Keratinocyte (primary cell): ENCODE results near the gene TMPRSS6. TPM values are rescaled to one million over a fixed set of nuclear protein-coding genes. Genes with fewer than 3 reads are reported as not detected.
A peak's percentile ranks its signal among the peaks of the same experiment; 100 is the strongest.

Experiments used
- DNase-seq: peaks from one replicate; pipeline ENCODE4 v3.0.0-alpha.2; 2011; ENCODE audit warnings: low read depth, missing footprints, low spot score
- FAIRE-seq: peaks from 2 replicates; lab custom pipeline; 2011; peaks lifted over from hg19 to GRCh38; lab: Jason Lieb, UNC
- H2AFZ ChIP-seq: 2 replicates; pipeline ENCODE4 v1.6.0; 2012; ENCODE audit warnings: low read length, control low read depth, inconsistent platforms; ENCODE audit not compliant: control insufficient read depth
- H3K27ac ChIP-seq: 2 replicates; pipeline ENCODE4 v1.5.1; 2011; ENCODE audit warnings: low read length; ENCODE audit not compliant: control insufficient read depth, insufficient read depth
- H3K27me3 ChIP-seq: 3 replicates; pipeline ENCODE4 v1.6.0; 2011; ENCODE audit warnings: low read length; ENCODE audit not compliant: control insufficient read depth, insufficient read depth; ENCODE audit errors: extremely low read depth
- H3K36me3 ChIP-seq, 2 experiments: 2 replicates in 1 of 2; 3 replicates in 1 of 2; pipeline ENCODE4 v1.5.1; 2011; ENCODE audit warnings: low read length in 2 of 2, mild to moderate bottlenecking in 1 of 2; ENCODE audit not compliant: control insufficient read depth in 2 of 2, insufficient read depth in 2 of 2; ENCODE audit errors: extremely low read depth in 1 of 2
- H3K4me1 ChIP-seq: 3 replicates; pipeline ENCODE4 v1.5.1; 2011; ENCODE audit warnings: low read length; ENCODE audit not compliant: control insufficient read depth, insufficient read depth; ENCODE audit errors: extremely low read depth
- H3K4me2 ChIP-seq: 3 replicates; pipeline ENCODE4 v1.6.0; 2011; ENCODE audit warnings: low read depth, low read length; ENCODE audit not compliant: control insufficient read depth, insufficient read depth; ENCODE audit errors: extremely low read depth
- H3K4me3 ChIP-seq, 3 experiments: fragments of 200-600 bp in 1 of 3; sonication (generic) in 1 of 3; 2 replicates in 2 of 3; 3 replicates in 1 of 3; pipeline ENCODE4 v1.5.1; 2011 to 2016; ENCODE audit warnings: low read length in 3 of 3, mild to moderate bottlenecking in 3 of 3, control low read depth in 2 of 3, inconsistent platforms in 1 of 3, low read depth in 1 of 3, mixed read lengths in 1 of 3, mixed run types in 1 of 3, moderate library complexity in 1 of 3; ENCODE audit not compliant: control insufficient read depth in 2 of 3, insufficient read depth in 2 of 3; ENCODE audit errors: extremely low read depth in 1 of 3
- H3K79me2 ChIP-seq: 2 replicates; pipeline ENCODE4 v1.6.0; 2012; ENCODE audit warnings: low read length; ENCODE audit not compliant: control insufficient read depth, insufficient read depth
- H3K9ac ChIP-seq: 3 replicates; pipeline ENCODE4 v1.6.0; 2011; ENCODE audit warnings: low read length; ENCODE audit not compliant: control insufficient read depth, insufficient read depth; ENCODE audit errors: extremely low read depth
- H3K9me1 ChIP-seq: 3 replicates; pipeline ENCODE4 v1.6.0; 2011; ENCODE audit warnings: low read length; ENCODE audit not compliant: control insufficient read depth, insufficient read depth; ENCODE audit errors: extremely low read depth
- H3K9me3 ChIP-seq: 2 replicates; pipeline ENCODE4 v1.5.1; 2012; ENCODE audit warnings: low read depth, low read length; ENCODE audit not compliant: control insufficient read depth
- H4K20me1 ChIP-seq: 3 replicates; pipeline ENCODE4 v1.6.0; 2011; ENCODE audit warnings: low read length; ENCODE audit not compliant: control insufficient read depth, insufficient read depth; ENCODE audit errors: extremely low read depth
- EZH2 ChIP-seq: IDR thresholded peaks from one replicate; pipeline ENCODE4 v1.6.1; 2012; ENCODE audit warnings: inconsistent platforms, mild to moderate bottlenecking, low read length, moderate library complexity
- dilution Hi-C: fragments of 300-500 bp; cut with MboI; formaldehyde crosslinking; loops from one replicate; pipeline ENCODE4 v1.7.0; 2020; ENCODE audit warnings: low sequenced_read_pairs; ENCODE audit not compliant: extremely low pct_ligation_motif_present
- polyA plus RNA-seq, 5 experiments: library from polyadenylated mRNA; depleted of rRNA in 3 of 5; stranded (reverse) in 3 of 5; stranded (forward) in 1 of 5; unstranded in 1 of 5; fragments of >200 nt; gene quantifications; 1 replicate in 1 of 5; 2 replicates in 3 of 5; 3 replicates in 1 of 5; pipeline versions ENCODE4 v1.2.1 to v1.2.3, GENCODE V29; 2011 to 2012; ENCODE audit warnings: missing spikeins in 2 of 5, low read depth in 1 of 5, low replicate concordance in 1 of 5
- TF ChIP-seq, protein P1 (sequence below), 3 experiments: IDR thresholded peaks in 1 of 3; conservative IDR thresholded peaks in 1 of 3; optimal IDR thresholded peaks in 1 of 3; 2 replicates in 2 of 3; 3 replicates in 1 of 3; pipeline versions ENCODE3 to v1.5.1; 2011; ENCODE audit warnings: low read length in 3 of 3, mild to moderate bottlenecking in 3 of 3, moderate library complexity in 2 of 3, control low read depth in 1 of 3, inconsistent platforms in 1 of 3; ENCODE audit not compliant: insufficient read depth in 2 of 3; ENCODE audit errors: extremely low read depth in 1 of 3

TMPRSS6 gene
- polyA plus RNA-seq, 1 donor (not counting 4 experiments of a cell fraction or from before 2014, with no cell fraction given), result not detected

DNA sequence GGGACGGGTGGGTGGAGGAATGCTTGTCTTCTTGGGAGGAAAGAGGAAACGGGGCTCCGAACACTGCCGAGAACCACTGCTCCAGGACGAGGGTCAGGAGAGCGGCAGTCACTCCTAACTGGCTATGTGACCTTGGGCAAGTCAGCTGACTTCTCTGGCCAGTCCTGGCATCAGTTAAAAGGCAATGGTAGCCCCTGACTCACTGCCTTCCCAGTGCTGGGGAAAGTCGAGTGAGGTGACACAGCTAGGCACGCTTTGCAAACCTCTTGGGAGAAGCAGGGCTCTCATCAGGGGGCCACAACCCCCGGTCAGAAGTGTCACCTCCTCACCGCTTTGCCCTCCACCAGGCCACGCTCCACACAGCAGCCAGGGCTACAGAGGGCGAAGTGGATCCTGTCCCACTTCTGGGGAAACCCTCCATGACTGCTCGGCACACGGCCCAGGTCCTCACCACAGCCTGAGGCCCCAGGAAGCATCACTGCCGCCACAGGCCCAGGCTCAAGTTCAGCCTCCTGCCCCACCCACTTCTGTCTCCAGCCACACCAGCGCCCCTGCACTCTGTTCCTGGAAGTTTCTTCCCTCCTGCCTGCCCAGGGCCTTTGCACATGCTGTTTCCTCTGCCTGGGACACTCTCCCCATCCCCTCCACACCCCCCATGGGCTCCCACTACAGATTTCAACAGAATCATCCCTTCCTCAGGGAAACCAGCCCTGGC is 23.9 kb upstream of the TMPRSS6 start:
- Histone ChIP-seq H4K20me1 (no peaks in the 10 kb centered on the region), H3K9ac (no peak overlapping the region), H3K79me2 (no peaks in the 10 kb centered on the region), H3K4me1 (peaks cover 7% of the 10 kb centered on the region), H3K4me2 (no peak overlapping the region), H3K4me3 (no peak overlapping the region), H3K9me1 (no peaks in the 10 kb centered on the region), H3K27ac (no peak overlapping the region), H3K27me3 (no peaks in the 10 kb centered on the region), H3K9me3 (no peaks in the 10 kb centered on the region), H3K36me3 (no peaks in the 10 kb centered on the region), H2AFZ (no peak overlapping the region)
- TF ChIP-seq, protein P1, sequence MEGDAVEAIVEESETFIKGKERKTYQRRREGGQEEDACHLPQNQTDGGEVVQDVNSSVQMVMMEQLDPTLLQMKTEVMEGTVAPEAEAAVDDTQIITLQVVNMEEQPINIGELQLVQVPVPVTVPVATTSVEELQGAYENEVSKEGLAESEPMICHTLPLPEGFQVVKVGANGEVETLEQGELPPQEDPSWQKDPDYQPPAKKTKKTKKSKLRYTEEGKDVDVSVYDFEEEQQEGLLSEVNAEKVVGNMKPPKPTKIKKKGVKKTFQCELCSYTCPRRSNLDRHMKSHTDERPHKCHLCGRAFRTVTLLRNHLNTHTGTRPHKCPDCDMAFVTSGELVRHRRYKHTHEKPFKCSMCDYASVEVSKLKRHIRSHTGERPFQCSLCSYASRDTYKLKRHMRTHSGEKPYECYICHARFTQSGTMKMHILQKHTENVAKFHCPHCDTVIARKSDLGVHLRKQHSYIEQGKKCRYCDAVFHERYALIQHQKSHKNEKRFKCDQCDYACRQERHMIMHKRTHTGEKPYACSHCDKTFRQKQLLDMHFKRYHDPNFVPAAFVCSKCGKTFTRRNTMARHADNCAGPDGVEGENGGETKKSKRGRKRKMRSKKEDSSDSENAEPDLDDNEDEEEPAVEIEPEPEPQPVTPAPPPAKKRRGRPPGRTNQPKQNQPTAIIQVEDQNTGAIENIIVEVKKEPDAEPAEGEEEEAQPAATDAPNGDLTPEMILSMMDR (optimal IDR thresholded peaks at IDR 0.05 in 1 of 3, IDR thresholded peaks at IDR 0.05 in 1 of 3, conservative IDR thresholded peaks at IDR 0.05 in 1 of 3; ENCODE audit: extremely low read depth in 1 of 3, insufficient read depth in 2 of 3, low read length in 3 of 3), result no peak
- FAIRE-seq, result peak; percentile 29
- dilution Hi-C loops, result no loop called here
- DNase-seq, result no peak

DNA sequence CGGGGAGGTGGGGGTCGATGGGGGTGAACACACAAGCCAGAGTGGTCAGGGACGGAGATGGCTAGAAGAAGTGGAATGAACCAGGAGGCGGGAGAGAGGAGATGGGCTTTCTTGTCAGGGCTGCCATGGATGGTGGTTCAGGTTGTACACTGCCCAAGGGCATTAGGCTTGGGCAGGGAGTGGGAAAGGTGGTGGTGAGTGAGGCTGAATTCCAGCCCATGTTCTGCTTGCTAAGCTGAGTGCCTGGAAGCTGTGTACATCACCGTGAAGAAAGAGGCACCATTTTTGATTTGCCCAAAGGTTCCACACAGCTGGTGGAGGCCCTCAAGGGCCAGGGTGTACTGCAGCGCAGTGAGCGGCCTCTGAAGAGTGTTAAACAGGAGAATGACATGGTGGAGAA is 23.3 kb upstream of the TMPRSS6 start:
- Histone ChIP-seq H3K4me1 (peaks cover 5% of the 10 kb centered on the region), H3K4me3 (no peak overlapping the region), H3K27ac (no peak overlapping the region), H3K4me2 (no peak overlapping the region), H4K20me1 (no peaks in the 10 kb centered on the region), H3K27me3 (no peaks in the 10 kb centered on the region), H3K36me3 (no peaks in the 10 kb centered on the region), H3K9ac (no peak overlapping the region), H2AFZ (no peak overlapping the region), H3K9me3 (no peaks in the 10 kb centered on the region), H3K9me1 (no peaks in the 10 kb centered on the region), H3K79me2 (no peaks in the 10 kb centered on the region)
- FAIRE-seq (no peak), DNase-seq (no peak)
- no peak for TF ChIP-seq EZH2
- TF ChIP-seq, protein P1 (optimal IDR thresholded peaks at IDR 0.05 in 1 of 3, IDR thresholded peaks at IDR 0.05 in 1 of 3, conservative IDR thresholded peaks at IDR 0.05 in 1 of 3; ENCODE audit: extremely low read depth in 1 of 3, insufficient read depth in 2 of 3, low read length in 3 of 3), result no peak
- dilution Hi-C loops, result no loop called here
